Gastrocnemius medialis (tissue), 4 donors: ENCODE results near the gene IFNB1. TPM values are rescaled to one million over a fixed set of nuclear protein-coding genes. Genes with fewer than 3 reads are reported as not detected.
A peak's percentile ranks its signal among the peaks of the same experiment; 100 is the strongest.

ENCODE experiments used
- ATAC-seq, 2 donors: fragments of 150-250 bp; one replicate each; pipeline ENCODE4 v1.9.1; 2016
- DNase-seq, 2 donors: peaks; one replicate each; pipeline ENCODE4 v3.0.0-alpha.2; 2019
- H3K27ac ChIP-seq, 4 donors: fragments of 200-600 bp; sonication (generic); 1 replicate in 1 of 4; 2 replicates in 3 of 4; pipeline ENCODE4 v1.5.1; 2016 to 2018; ENCODE audit warnings: mild to moderate bottlenecking in 2 of 4, moderate library complexity in 1 of 4
- H3K27me3 ChIP-seq, 3 donors: fragments of 200-600 bp; sonication (generic) in 2 of 3; 1 replicate in 1 of 3; 2 replicates in 2 of 3; pipeline versions ENCODE4 v1.5.1 to v1.6.0; 2016 to 2019; ENCODE audit warnings: mild to moderate bottlenecking in 1 of 3, moderate library complexity in 1 of 3
- H3K36me3 ChIP-seq, 2 donors: fragments of 200-600 bp; sonication (generic) in 1 of 2; one replicate each; pipeline ENCODE4 v1.5.1; 2017 to 2018
- H3K4me1 ChIP-seq, 2 donors: fragments of 200-600 bp; sonication (generic) in 1 of 2; one replicate each; pipeline ENCODE4 v1.5.1; 2016 to 2017; ENCODE audit warnings: mild to moderate bottlenecking in 2 of 2
- H3K4me3 ChIP-seq, 4 donors: fragments of 200-600 bp; sonication (generic) in 3 of 4; 1 replicate in 1 of 4; 2 replicates in 3 of 4; pipeline ENCODE4 v1.5.1; 2016 to 2019; ENCODE audit warnings: mild to moderate bottlenecking in 2 of 4
- H3K9me3 ChIP-seq, 3 donors: fragments of 200-600 bp; sonication (generic) in 2 of 3; 1 replicate in 1 of 3; 2 replicates in 2 of 3; pipeline ENCODE4 v1.5.1; 2016 to 2019
- CTCF ChIP-seq, 5 experiments: fragments of 450-650 bp in 3 of 5; fragments of 200-600 bp in 2 of 5; sonication (generic) in 2 of 5; IDR thresholded peaks in 4 of 5; conservative IDR thresholded peaks in 1 of 5; 1 replicate in 4 of 5; 2 replicates in 1 of 5; pipeline ENCODE4 v1.5.1; 2016 to 2019; ENCODE audit warnings: antibody characterized with exemption in 5 of 5, mild to moderate bottlenecking in 3 of 5, moderate library complexity in 3 of 5
- POLR2A ChIP-seq, 2 donors: fragments of 450-650 bp; IDR thresholded peaks; one replicate each; pipeline ENCODE4 v1.6.1; 2017; ENCODE audit warnings: antibody characterized with exemption in 2 of 2, mild to moderate bottlenecking in 2 of 2, moderate library complexity in 2 of 2
- in situ Hi-C, 4 donors: fragments of 200-750 bp; cut with MboI; loops; one replicate each; pipeline versions ENCODE4 v1.15.0 to v1.8.0; 2017; ENCODE audit warnings: low sequenced_read_pairs in 4 of 4
- intact Hi-C: fragments of 100-400 bp; cut with DNase I; formaldehyde crosslinking; loops from one replicate; pipeline ENCODE4 v1.15.1; 2023; ENCODE audit warnings: low total_unique reads
- total RNA-seq, 4 donors: library from RNA; depleted of rRNA; stranded (reverse); fragments of >200 nt; gene quantifications; one replicate each; pipeline versions ENCODE4 v1.1.0 to v1.2.3, GENCODE V29; 2016

Gene IFNB1
- total RNA-seq, 4 donors from 2014 or later = not detected

GRCh38 chr9:21097817-21098216 lies 20.1 kb upstream of the IFNB1 start:
- Histone ChIP-seq H3K27ac (no peak overlapping the region), H3K36me3 (no peaks in the 10 kb centered on the region), H3K4me1 (peaks cover 0 to 15% of the 10 kb centered on the region in 2 donors), H3K4me3 (no peak overlapping the region), H3K9me3 (no peaks in the 10 kb centered on the region), H3K27me3 (no peaks in the 10 kb centered on the region)
- TF ChIP-seq CTCF (IDR thresholded peaks at IDR 0.05 in 4 of 5, conservative IDR thresholded peaks at IDR 0.05 in 1 of 5) (no peak), POLR2A (IDR thresholded peaks at IDR 0.05) (no peak)
- intact Hi-C loops = loop anchor here (10.0 kb wide), 1 partner anchor 743 kb away; no protein-coding TSS in a partner anchor
- ATAC-seq = no peak
- in situ Hi-C loops = no loop called here
- no peak for DNase-seq

GRCh38 chr9:21096901-21097255 lies 19.1 kb upstream of the IFNB1 start:
- intact Hi-C loops = loop anchor here (10.0 kb wide), 1 partner anchor 742 kb away; no protein-coding TSS in a partner anchor
- Histone ChIP-seq H3K4me3 (peak overlapping the region in 2 of 4 donors; percentile 32 to 40), H3K9me3 (no peaks in the 10 kb centered on the region), H3K27ac (peak overlapping the region; percentile 46 to 64 (median 57)), H3K27me3 (no peaks in the 10 kb centered on the region), H3K36me3 (no peaks in the 10 kb centered on the region), H3K4me1 (peaks cover 0 to 15% of the 10 kb centered on the region in 2 donors)
- ATAC-seq (no peak), DNase-seq (no peak)
- in situ Hi-C loops = no loop called here
- no peak for TF ChIP-seq CTCF (IDR thresholded peaks at IDR 0.05 in 4 of 5, conservative IDR thresholded peaks at IDR 0.05 in 1 of 5)
- TF ChIP-seq POLR2A (IDR thresholded peaks at IDR 0.05) = no peak

- DNase-seq (no peak), ATAC-seq (peak; percentile 69 to 90)
- TF ChIP-seq CTCF (IDR thresholded peaks at IDR 0.05 in 4 of 5, conservative IDR thresholded peaks at IDR 0.05 in 1 of 5) (no peak), POLR2A (IDR thresholded peaks at IDR 0.05) (no peak)
- Histone ChIP-seq H3K27me3 (no peaks in the 10 kb centered on the region), H3K4me3 (peak overlapping the region; percentile 30 to 40 (median 36)), H3K36me3 (no peaks in the 10 kb centered on the region), H3K9me3 (no peaks in the 10 kb centered on the region), H3K27ac (peak overlapping the region; percentile 46 to 64 (median 57)), H3K4me1 (peaks cover 0 to 15% of the 10 kb centered on the region in 2 donors)
- intact Hi-C loops (loop anchor here (10.0 kb wide), 1 partner anchor 742 kb away; no protein-coding TSS in a partner anchor), in situ Hi-C loops (no loop called here)
Observed at GRCh38 chr9:21096172-21096900, 18.6 kb upstream of the IFNB1 start.

GRCh38 chr9:21095561-21095960 lies 17.8 kb upstream of the IFNB1 start:
- intact Hi-C loops = loop anchor here (10.0 kb wide), 1 partner anchor 741 kb away; no protein-coding TSS in a partner anchor
- ATAC-seq = no peak
- in situ Hi-C loops = no loop called here
- H3K4me3 ChIP-seq = no peak overlapping the region
- no peaks in the 10 kb centered on the region for H3K9me3 ChIP-seq
- TF ChIP-seq POLR2A (IDR thresholded peaks at IDR 0.05) (no peak), CTCF (IDR thresholded peaks at IDR 0.05 in 4 of 5, conservative IDR thresholded peaks at IDR 0.05 in 1 of 5) (no peak)
- peaks cover 0 to 15% of the 10 kb centered on the region in 2 donors for H3K4me1 ChIP-seq
- H3K36me3 ChIP-seq = no peaks in the 10 kb centered on the region
- H3K27ac ChIP-seq = peak overlapping the region in 3 of 4 donors; percentile 46 to 64 (median 58)
- no peak for DNase-seq
- H3K27me3 ChIP-seq = no peaks in the 10 kb centered on the region
